ENCODE results near the gene LRP1B. TPM values are rescaled to one million over a fixed set of nuclear protein-coding genes. Genes with fewer than 3 reads are reported as not detected.

The LRP1B gene
- total RNA-seq, 4 donors from 2014 or later = 0.85 to 3.3 (median 1.1) TPM; not detected in 1

DNA sequence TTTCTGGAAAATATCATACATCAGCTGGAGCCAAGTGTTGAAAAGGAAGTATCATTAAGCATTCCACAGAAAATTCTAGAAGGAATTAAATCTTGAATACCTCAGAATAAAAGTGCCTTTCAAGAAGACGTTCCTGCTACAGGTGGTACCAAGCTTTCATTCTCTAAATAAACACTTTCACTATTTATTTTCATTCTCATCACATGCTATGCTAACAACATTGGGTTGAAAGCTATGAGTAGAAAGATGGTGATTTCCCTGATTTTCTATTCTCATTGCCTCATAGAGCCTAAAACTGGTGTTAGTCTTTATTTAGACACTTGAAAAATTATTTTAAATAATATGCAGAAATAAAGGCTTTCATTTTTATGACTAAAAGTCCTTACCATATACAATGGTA, 324.7 kb downstream of the LRP1B start:
- H3K9me3 ChIP-seq = no peaks in the 10 kb centered on the region
- H3K27me3 ChIP-seq = no peaks in the 10 kb centered on the region
- no peak overlapping the region for H3K4me3 ChIP-seq
- no peak for TF ChIP-seq POLR2A (IDR thresholded peaks at IDR 0.05)
- TF ChIP-seq, protein P1, sequence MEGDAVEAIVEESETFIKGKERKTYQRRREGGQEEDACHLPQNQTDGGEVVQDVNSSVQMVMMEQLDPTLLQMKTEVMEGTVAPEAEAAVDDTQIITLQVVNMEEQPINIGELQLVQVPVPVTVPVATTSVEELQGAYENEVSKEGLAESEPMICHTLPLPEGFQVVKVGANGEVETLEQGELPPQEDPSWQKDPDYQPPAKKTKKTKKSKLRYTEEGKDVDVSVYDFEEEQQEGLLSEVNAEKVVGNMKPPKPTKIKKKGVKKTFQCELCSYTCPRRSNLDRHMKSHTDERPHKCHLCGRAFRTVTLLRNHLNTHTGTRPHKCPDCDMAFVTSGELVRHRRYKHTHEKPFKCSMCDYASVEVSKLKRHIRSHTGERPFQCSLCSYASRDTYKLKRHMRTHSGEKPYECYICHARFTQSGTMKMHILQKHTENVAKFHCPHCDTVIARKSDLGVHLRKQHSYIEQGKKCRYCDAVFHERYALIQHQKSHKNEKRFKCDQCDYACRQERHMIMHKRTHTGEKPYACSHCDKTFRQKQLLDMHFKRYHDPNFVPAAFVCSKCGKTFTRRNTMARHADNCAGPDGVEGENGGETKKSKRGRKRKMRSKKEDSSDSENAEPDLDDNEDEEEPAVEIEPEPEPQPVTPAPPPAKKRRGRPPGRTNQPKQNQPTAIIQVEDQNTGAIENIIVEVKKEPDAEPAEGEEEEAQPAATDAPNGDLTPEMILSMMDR (IDR thresholded peaks at IDR 0.05) = no peak
- H3K4me1 ChIP-seq = no peaks in the 10 kb centered on the region
- DNase-seq = no peak
- no peaks in the 10 kb centered on the region for H3K36me3 ChIP-seq
- H3K27ac ChIP-seq = no peak overlapping the region

- no peak for DNase-seq
- Histone ChIP-seq H3K4me1 (no peaks in the 10 kb centered on the region), H3K4me3 (no peak overlapping the region), H3K9me3 (no peaks in the 10 kb centered on the region), H3K27ac (no peak overlapping the region), H3K27me3 (no peaks in the 10 kb centered on the region), H3K36me3 (no peaks in the 10 kb centered on the region)
- no peak for TF ChIP-seq POLR2A (IDR thresholded peaks at IDR 0.05)
- TF ChIP-seq, protein P1 (IDR thresholded peaks at IDR 0.05) = no peak
Observed at GRCh38 chr2:141805302-141805701, 325.5 kb downstream of the LRP1B start.

DNA sequence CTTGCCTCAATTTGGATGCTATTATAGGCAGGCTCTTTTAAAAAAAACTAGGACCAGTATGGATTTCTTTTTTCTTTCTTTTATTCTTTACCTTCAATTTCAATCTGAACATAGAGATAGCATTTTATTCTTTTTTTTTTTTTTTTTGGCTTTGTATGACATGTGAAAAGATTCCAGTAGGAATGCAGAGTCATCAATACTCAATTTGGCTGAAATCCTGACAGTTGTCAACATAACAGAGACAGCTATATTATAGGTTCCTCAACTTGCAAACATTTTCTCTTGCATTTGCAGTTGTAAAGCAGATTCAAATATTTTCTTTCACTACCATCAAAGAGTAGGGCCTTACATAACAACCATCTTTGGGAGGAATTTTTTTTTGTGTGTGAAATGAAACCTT, 334.4 kb downstream of the LRP1B start:
- no peak for DNase-seq
- TF ChIP-seq, protein P1 (IDR thresholded peaks at IDR 0.05) = no peak
- no peak for TF ChIP-seq POLR2A (IDR thresholded peaks at IDR 0.05)

GRCh38 chr2:141791521-141791920, 339.3 kb downstream of the LRP1B start:
- TF ChIP-seq, protein P1 (IDR thresholded peaks at IDR 0.05) = no peak
- TF ChIP-seq POLR2A (IDR thresholded peaks at IDR 0.05) = no peak

More for the DNA sequence above, 334.4 kb downstream of the LRP1B start:
- Histone ChIP-seq H3K27ac (no peak overlapping the region), H3K4me3 (no peak overlapping the region), H3K4me1 (no peaks in the 10 kb centered on the region), H3K27me3 (no peaks in the 10 kb centered on the region), H3K36me3 (no peaks in the 10 kb centered on the region), H3K9me3 (no peaks in the 10 kb centered on the region)

DNA sequence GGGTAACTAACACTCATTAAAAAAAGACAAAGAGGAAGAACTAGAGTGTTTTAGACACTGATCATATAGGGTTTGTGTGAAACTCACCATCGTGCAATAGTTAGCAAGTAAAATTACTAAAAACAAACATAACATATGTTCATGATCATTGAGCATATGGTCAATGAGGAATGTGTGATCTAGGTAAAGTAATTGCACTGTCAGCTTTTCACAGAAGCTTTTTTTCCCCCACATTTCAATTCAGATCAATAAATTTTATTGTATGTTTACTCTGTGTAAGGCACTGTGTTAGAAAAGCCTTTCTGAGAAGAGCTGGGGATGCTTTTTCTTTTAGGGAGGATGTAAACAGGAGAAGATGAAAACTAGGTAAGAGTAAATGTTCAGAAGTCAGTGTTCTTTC, 348.2 kb downstream of the LRP1B start:
- Histone ChIP-seq H3K27me3 (no peaks in the 10 kb centered on the region), H3K9me3 (no peaks in the 10 kb centered on the region), H3K27ac (no peak overlapping the region), H3K4me3 (no peak overlapping the region), H3K4me1 (no peaks in the 10 kb centered on the region), H3K36me3 (no peaks in the 10 kb centered on the region)
- no peak for TF ChIP-seq POLR2A (IDR thresholded peaks at IDR 0.05)
- TF ChIP-seq, protein P1 (IDR thresholded peaks at IDR 0.05) = no peak
- no peak for DNase-seq

More at GRCh38 chr2:141791521-141791920, 339.3 kb downstream of the LRP1B start:
- Histone ChIP-seq H3K4me3 (no peak overlapping the region), H3K27me3 (no peaks in the 10 kb centered on the region), H3K9me3 (no peaks in the 10 kb centered on the region), H3K36me3 (no peaks in the 10 kb centered on the region), H3K27ac (no peak overlapping the region), H3K4me1 (no peaks in the 10 kb centered on the region)
- no peak for DNase-seq

DNA sequence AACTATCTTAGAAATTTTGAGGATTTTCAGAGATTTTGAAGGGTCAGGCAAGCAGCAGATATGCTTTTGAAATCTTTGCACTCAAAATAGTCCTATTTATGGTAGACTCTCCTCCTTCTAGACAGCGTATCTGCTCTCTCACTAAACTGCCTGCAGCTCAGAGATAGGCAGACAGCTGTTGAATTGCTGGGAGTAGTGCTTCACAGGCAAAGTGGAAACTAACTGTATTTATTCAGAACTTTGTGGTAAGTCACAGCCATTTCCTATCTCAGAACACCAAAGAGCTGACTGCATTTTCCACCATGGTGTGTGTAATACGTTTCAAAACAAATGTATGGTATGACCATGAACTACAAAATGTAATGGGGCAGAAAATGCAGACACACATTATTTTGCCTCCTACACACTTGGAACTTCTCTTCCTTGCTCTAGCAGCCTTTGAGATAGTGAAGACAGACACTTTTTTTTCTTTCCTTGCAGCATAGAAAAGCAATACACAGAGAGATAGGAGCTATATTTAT, 352.4 kb downstream of the LRP1B start:
- Histone ChIP-seq H3K4me1 (no peaks in the 10 kb centered on the region), H3K27me3 (no peaks in the 10 kb centered on the region), H3K27ac (no peak overlapping the region), H3K4me3 (no peak overlapping the region), H3K36me3 (no peaks in the 10 kb centered on the region), H3K9me3 (no peaks in the 10 kb centered on the region)
- TF ChIP-seq, protein P1 (IDR thresholded peaks at IDR 0.05) = no peak
- TF ChIP-seq POLR2A (IDR thresholded peaks at IDR 0.05) = no peak
- no peak for DNase-seq

All from Peyer's patch (tissue), 4 donors.